GM19467 (cell line): Measurements from ENCODE around the gene MST1R.
A peak's percentile ranks its signal among the peaks of the same experiment; 100 is the strongest.

Experiments used
- ATAC-seq: cut with Tn5 transposase; IDR thresholded peaks from one replicate; pipeline ENCODE4 v1.9.1; 2021; ENCODE audit warnings: mild to moderate bottlenecking, moderate library complexity; ENCODE audit not compliant: unreplicated experiment

Gene MST1R

DNA sequence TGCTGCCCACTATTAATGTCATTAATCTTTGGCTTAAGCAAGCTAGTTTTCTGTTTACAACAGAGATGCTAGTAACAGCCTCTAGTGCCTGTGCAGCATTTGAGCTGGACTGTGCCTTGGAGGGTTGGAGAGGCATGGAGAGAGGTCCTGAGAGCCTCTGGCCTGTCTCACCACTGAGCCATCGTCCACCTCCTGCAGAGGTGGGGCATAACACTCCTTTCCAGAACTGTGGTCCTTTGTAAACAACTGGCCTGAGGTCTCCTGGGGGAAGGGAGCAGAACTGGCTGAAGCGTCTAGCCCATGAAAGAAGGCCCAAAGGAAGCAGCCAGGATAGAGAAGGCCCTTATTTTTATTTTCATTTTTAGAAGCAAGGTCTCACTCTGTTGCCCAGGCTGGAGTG lies 24.0 kb downstream of the MST1R start:
- no peak for ATAC-seq

DNA sequence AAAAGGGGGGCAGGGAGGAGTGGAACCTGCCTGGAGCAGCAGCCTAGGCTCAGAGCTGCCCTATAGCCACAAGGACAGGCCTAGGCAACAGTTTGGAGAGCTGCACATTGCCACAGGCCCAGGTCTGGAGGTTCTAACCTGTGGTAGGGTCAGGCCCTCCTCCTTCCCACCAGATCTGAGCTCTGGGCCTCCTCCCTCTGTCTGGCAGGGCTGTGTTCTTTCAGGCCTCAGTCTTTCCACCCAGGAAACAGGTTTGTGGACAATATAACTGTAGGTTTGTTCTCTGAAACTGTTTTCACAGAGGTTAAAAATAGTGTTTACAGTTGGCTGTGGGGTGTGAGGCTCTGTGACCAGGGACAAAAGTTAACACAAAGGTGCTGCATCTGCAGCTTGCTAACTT lies 25.0 kb downstream of the MST1R start:
- ATAC-seq: no peak

DNA sequence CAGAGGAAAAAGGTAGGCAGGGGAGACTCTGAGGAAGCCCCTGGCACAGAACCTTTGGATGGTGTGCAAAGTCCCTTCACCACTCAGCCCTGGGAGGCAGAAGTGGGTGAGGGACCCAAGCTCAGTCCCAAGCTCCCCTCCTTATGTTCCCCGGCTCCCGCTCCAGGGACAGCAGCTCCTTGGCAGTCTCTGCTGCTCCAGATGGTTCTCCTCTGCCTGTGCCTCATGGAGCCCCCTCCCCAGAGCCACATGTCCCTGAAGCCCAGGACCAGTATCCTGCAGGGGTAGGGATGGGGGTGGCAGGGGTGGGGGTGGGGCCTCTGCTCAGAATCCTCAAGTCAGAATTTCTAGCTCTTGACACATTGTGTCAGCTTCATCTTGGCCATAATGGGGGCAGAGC lies 26.0 kb downstream of the MST1R start:
- ATAC-seq: no peak

- ATAC-seq: no peak
Measured at GRCh38 chr3:49876567-49876966, 27.1 kb downstream of the MST1R start.

DNA sequence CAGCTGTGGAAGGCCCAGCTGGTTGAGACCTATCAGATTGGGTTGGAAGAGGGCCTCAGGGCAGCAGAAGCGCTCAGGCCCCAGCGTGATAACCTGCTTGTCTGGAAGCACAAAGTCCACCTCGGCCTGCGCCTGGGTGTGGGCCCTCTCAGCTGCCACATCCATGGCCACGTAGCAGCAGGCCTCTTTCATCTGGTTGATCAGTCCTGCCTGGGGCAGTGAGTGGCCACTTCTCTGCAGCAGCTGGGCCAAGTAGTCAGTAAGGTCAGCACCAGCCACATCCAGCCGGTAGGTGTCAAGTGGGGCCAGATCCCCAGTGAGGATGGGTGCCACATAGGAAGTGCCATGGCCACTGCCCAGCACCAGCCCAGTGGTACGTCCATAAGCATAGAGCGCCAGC lies 30.1 kb downstream of the MST1R start:
- ATAC-seq: no peak

GRCh38 chr3:49872801-49873281 lies 30.8 kb downstream of the MST1R start:
- ATAC-seq: no peak

- ATAC-seq: no peak
Measured at GRCh38 chr3:49871531-49872153, 32.0 kb downstream of the MST1R start.

- ATAC-seq: no peak
Measured at GRCh38 chr3:49869525-49870126, 34.0 kb downstream of the MST1R start, which contains the start of gene CAMKV. Gene CAMKV, minus strand, starts transcription at chr3:49869906. Its CDS starts 7,518 bp downstream, at chr3:49862388.

- ATAC-seq: no peak
Measured at GRCh38 chr3:49868862-49869466, 34.7 kb downstream of the MST1R start.

DNA sequence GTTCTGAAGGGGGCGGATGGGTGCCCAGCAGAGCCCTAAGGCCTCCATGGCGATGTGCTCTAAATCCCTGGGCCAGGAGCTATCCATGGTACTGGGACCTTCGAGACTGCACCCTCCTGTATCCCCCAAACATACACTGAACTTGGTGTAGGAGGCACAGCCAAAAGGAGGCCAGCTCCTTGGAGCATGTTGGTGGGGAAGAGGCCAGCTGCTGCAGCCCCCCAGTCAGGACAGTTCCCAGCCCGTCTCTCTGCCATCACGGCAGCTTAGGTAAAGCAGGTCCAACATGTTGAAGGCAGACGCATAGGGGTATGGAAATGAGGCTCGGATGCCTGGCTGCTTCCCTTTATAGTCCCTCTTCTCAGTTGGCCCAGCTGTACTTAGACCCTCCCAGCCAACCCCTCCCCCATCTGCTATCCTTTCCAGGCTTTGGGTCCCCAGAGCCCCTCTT lies 35.8 kb downstream of the MST1R start:
- no peak for ATAC-seq

DNA sequence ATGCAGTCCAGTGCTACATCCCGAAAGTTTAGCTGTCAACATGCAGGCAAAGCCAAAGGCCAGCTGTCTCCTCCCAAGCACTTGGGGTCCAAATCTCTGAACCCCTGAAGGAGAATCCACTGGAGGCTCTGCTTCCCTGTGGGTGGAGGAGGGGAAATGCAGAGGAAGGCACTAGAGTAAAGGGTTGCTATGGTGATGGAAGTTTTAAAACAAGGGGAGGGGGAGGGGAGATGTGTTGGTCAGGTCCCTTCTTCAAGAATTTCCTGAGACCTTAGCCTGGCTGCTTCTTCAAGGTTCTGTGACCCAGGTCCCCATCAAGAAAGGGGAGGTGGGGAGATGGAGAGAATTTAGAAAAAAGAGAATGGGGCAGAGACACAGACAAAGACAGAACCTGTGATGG lies 36.3 kb downstream of the MST1R start:
- no peak for ATAC-seq

DNA sequence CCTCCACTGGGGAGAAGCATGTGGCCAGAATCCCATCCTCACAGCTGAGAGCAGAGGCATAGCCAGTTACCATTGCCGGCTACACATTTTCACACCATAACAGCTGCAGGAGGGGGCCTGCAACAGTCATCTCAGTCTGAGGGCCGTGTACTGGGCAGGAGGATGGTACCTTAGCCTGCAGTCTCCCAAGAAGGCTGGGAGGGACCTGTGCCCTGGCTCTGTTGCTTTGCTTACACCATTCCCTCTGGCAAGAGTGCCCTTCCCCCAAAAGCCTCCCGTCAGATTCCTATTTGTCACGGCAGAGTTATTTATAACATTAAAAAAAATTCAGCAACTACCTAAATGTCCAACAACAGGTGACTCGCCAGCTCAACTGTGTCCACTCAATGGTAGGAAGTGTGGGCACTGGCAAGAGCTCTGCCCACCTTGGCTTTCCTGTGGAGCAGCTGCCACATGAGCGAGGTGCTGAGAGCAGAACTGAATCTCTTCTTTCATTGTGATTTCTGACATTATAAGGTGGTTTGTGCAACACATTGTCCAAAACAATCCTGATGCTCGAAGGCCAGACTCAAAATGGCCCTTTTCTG lies 38.4 kb downstream of the MST1R start:
- ATAC-seq: no peak

- ATAC-seq: no peak
Measured at GRCh38 chr3:49864505-49864904, 39.2 kb downstream of the MST1R start.

DNA sequence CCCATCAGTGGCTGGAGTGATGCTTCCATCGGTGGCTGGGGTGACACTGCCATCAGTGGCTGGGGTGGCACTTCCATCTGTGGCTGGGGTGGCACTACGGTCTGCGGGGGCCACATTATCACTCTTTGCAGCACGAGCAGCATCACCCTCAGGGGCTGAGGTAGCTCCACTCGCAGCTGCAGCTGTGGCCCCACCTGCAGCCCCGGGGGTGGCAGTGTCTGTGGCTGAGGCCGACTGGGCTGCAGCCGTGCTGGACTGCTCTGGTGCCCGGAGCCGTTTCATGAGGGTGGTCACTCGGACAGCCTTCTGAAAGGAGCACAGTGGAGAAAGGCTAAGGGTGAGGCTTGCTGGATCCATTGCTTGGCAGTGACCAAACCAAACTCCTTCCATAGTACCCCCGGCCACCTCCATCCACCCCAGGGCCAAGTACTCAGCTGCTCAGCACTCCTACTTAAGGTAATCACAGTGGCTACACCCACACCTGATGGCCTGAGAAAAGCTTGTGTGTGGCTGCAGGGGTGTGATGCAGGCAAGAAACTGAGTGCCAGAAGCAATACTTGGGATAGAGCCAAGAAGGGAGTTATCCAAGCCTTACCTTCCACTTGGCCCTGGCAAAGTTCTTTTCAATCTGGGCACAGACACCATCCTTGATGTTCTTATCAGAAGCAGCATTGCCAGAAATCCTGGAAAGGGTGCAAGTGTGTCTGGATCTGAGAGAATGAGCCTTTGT lies 43.9 kb downstream of the MST1R start:
- ATAC-seq: no peak

- peak; percentile 92 for ATAC-seq
Measured at GRCh38 chr3:49856181-49857005, 47.3 kb downstream of the MST1R start, which contains the start of gene TRAIP. Gene TRAIP, minus strand, starts transcription at chr3:49856564. Its CDS starts 111 bp downstream, at chr3:49856453.

- ATAC-seq: no peak
Measured at GRCh38 chr3:49855662-49856061, 48.0 kb downstream of the MST1R start.

- ATAC-seq: no peak
Measured at GRCh38 chr3:49845694-49846093, 58.0 kb downstream of the MST1R start.

DNA sequence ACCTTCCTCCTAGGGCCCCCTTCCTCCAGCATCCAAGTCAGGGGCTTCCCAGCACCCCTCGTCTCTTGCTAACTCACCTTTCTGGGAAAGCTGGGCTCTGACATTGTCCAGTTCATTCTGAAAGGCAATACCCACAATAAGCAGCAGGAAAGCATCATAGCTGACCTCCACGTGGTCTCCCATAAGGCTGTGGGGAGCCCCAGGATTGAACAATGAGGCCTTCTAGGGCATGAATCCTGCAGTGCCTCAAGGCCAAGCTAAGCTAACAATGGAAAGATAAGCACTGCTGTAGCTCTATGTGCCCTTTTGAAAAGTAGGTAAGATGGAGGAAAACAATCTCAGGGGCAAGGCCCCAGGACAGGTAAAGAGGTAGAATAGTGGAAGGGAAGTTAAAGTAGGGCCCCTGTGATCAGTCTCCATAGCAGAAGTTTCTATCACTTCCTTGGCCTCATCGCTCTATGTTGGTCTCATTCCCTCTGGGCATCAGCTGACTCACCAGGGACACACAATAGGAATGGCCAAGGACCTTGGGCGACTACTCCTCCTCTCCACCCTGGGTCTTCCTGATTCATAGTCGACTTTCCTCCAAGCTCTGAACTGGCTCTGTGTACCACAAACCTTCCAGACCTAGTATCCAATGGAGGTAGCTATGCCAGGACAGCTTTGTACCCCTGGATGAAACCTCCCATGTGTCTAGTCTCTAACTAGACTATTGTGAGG lies 59.0 kb downstream of the MST1R start:
- no peak for ATAC-seq

GRCh38 chr3:49842843-49843517 lies 60.7 kb downstream of the MST1R start:
- ATAC-seq: no peak
